ENCODE measurements around the gene KIAA0753.

Gene KIAA0753

GRCh38 chr17:6587310-6587709 is 53.2 kb downstream of the KIAA0753 start:
- TF ChIP-seq YY1 (IDR thresholded peaks at IDR 0.05; ENCODE audit: low read depth) (no peak), EP300 (IDR thresholded peaks at IDR 0.05; ENCODE audit: borderline replicate concordance) (no peak), CEBPB (IDR thresholded peaks at IDR 0.05) (no peak), REST (IDR thresholded peaks at IDR 0.05; ENCODE audit: low read depth) (no peak), USF1 (IDR thresholded peaks at IDR 0.05) (no peak), TEAD4 (IDR thresholded peaks at IDR 0.05) (no peak), TAF1 (IDR thresholded peaks at IDR 0.05; ENCODE audit: low read depth) (no peak), MAX (IDR thresholded peaks at IDR 0.05) (no peak), ZBTB7A (IDR thresholded peaks at IDR 0.05; ENCODE audit: low read depth) (no peak)

GRCh38 chr17:6583411-6583810 is 57.1 kb downstream of the KIAA0753 start:
- no peak for TF ChIP-seq YY1 (IDR thresholded peaks at IDR 0.05; ENCODE audit: low read depth)

GRCh38 chr17:6580625-6581024 is 59.9 kb downstream of the KIAA0753 start:
- TF ChIP-seq RAD21 (IDR thresholded peaks at IDR 0.05; ENCODE audit: low read depth) (no peak), NFIC (IDR thresholded peaks at IDR 0.05) (no peak), CREB1 (IDR thresholded peaks at IDR 0.05; ENCODE audit: low read depth) (no peak), REST (IDR thresholded peaks at IDR 0.05; ENCODE audit: low read depth) (no peak), YY1 (IDR thresholded peaks at IDR 0.05; ENCODE audit: low read depth) (no peak), TCF12 (IDR thresholded peaks at IDR 0.05; ENCODE audit: low read depth) (no peak), EP300 (IDR thresholded peaks at IDR 0.05; ENCODE audit: borderline replicate concordance) (no peak), TAF1 (IDR thresholded peaks at IDR 0.05; ENCODE audit: low read depth) (no peak), ZBTB7A (IDR thresholded peaks at IDR 0.05; ENCODE audit: low read depth) (no peak), FOXM1 (IDR thresholded peaks at IDR 0.05; ENCODE audit: borderline replicate concordance, low read depth) (no peak), TEAD4 (IDR thresholded peaks at IDR 0.05) (no peak), EGR1 (IDR thresholded peaks at IDR 0.05) (no peak), USF1 (IDR thresholded peaks at IDR 0.05) (no peak), MAX (IDR thresholded peaks at IDR 0.05) (no peak), CEBPB (IDR thresholded peaks at IDR 0.05) (no peak)

GRCh38 chr17:6578491-6578890 is 62.0 kb downstream of the KIAA0753 start:
- TF ChIP-seq TAF1 (IDR thresholded peaks at IDR 0.05; ENCODE audit: low read depth): no peak
- TF ChIP-seq TEAD4 (IDR thresholded peaks at IDR 0.05): no peak
- TF ChIP-seq CREB1 (IDR thresholded peaks at IDR 0.05; ENCODE audit: low read depth): no peak
- TF ChIP-seq TCF12 (IDR thresholded peaks at IDR 0.05; ENCODE audit: low read depth): no peak
- no peak for TF ChIP-seq CEBPB (IDR thresholded peaks at IDR 0.05)
- no peak for TF ChIP-seq ZBTB7A (IDR thresholded peaks at IDR 0.05; ENCODE audit: low read depth)
- no peak for TF ChIP-seq USF1 (IDR thresholded peaks at IDR 0.05)
- no peak for TF ChIP-seq YY1 (IDR thresholded peaks at IDR 0.05; ENCODE audit: low read depth)
- no peak for TF ChIP-seq REST (IDR thresholded peaks at IDR 0.05; ENCODE audit: low read depth)
- TF ChIP-seq MAX (IDR thresholded peaks at IDR 0.05): no peak
- no peak for TF ChIP-seq EP300 (IDR thresholded peaks at IDR 0.05; ENCODE audit: borderline replicate concordance)
- no peak for TF ChIP-seq NFIC (IDR thresholded peaks at IDR 0.05)
- no peak for TF ChIP-seq EGR1 (IDR thresholded peaks at IDR 0.05)
- TF ChIP-seq RAD21 (IDR thresholded peaks at IDR 0.05; ENCODE audit: low read depth): no peak
- no peak for TF ChIP-seq FOXM1 (IDR thresholded peaks at IDR 0.05; ENCODE audit: borderline replicate concordance, low read depth)
